ENCODE data around the gene BRIP1.

- TF ChIP-seq CTCF (IDR thresholded peaks at IDR 0.05) (no peak), IRF3 (IDR thresholded peaks at IDR 0.05; ENCODE audit: low read depth, low read length) (no peak), NRF1 (IDR thresholded peaks at IDR 0.05; ENCODE audit: low read depth, low read length) (no peak), POLR2AphosphoS5 (IDR thresholded peaks at IDR 0.05; ENCODE audit: low read depth, low read length) (no peak), MAX (IDR thresholded peaks at IDR 0.05; ENCODE audit: low read depth) (no peak), ZBTB33 (IDR thresholded peaks at IDR 0.05; ENCODE audit: borderline replicate concordance, low read depth) (no peak)
Observed at GRCh38 chr17:61832463-61832862, 30.9 kb downstream of the BRIP1 start.

Data from SK-N-SH (cell line).